NOMO-1 treated with DMSO at 0.1 percent for 48 hours (cell line): ENCODE measurements around the gene NCAM2.

Experiments
- DNase-seq: peaks from one replicate; lab custom pipeline; 2025; ENCODE audit not compliant: unreplicated experiment; lab: John Stamatoyannopoulos, UW

The NCAM2 gene

DNA sequence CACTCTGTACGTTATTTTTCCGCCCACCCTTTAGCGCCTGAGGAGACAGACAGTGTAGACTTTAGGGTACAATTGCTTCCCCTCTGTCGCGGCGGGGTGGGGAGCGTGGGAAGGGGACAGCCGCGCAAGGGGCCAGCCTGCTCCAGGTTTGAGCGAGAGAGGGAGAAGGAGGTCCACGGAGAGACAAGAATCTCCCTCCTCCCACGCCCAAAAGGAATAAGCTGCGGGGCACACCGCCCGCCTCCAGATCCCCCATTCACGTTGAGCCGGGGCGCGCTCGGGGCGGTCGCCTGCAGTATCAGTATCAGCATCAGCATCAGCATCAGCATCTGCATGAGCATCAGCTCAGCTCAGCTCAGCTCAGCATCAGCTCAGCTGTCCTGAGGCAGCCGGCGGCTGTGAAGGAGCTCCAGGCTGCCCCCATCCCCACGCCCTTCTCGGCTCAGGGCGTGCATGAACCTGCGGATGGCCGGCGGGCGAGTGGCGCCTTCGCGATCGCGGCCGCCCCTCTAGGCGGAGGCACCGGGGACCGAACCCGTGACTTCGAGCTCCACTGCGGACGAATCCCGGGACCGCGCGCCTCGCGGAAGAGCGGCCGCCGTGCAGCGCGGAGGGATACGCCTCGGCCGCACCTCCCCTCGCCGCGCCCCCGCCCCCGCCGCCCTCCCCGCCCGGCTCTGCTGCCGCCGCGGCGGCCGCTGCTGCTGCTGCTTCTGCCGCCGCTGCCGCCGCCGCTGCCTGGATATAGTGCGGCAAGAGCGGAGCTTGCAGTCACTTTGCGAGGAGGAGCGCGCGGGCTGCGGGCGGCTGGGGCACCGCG is at the start of gene NCAM2:
Gene NCAM2, plus strand, starts transcription at position 774 of the 820 bp plus-strand sequence.
- peak; percentile 78 for DNase-seq

DNA sequence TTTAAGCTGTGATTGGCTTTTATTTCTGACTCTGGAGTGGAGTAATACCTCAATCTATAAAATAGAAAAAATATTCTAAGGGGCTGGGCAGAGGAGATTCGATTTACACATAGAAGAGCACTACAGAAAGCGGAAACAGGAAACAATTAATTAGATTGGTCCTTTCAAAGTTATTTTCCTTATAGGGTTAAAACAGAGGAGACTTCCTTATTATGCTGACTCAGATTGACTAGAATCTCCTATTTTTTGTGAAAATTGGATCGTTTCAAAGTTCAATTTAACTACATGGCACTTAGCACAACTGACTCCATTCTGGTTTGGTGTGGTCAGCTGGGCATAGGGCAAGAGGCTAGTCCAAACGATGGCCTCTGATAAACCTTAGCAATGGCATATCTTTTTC is 48.3 kb upstream of the NCAM2 start:
- no peak for DNase-seq

DNA sequence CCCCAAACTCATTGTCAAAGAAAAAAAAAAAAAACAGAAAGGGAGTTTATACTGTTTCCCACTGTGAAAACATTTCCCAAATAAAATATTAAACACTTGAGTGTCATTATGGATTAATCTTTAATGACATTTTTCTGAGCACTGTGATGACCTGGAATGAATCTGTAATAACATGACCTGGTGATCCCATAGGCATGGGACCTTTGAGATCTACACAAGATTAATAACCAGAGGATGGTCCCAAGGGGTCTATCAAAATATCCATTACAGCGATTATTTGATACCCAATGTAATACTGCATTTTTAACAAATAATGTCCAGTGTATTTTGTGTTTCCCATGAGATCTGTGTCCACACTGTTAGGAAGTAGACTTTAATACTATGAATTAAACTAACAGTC is 32.4 kb upstream of the NCAM2 start:
- DNase-seq, result no peak

DNA sequence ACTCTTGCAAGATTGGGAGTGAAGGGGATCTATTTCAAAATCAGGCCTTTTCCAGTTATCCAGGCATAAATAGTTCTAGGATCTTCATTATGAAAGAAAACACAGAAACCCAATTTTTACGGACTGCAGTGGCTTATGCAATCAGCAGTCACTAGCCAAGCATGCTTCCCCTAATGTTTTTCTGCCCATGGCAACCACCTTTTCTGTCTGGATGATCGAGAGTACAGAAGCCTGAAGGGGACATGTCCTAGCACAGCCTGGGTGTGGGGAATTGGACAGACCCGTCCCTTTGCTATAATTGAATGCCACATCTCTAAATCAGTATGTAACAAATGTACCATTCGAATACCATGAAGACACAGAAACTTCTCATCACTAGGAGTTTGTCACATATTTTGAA is 29.8 kb upstream of the NCAM2 start:
- no peak for DNase-seq

- DNase-seq, result no peak
These were observed 27.5 kb upstream of the NCAM2 start for GRCh38 chr21:20970691-20971090.

DNA sequence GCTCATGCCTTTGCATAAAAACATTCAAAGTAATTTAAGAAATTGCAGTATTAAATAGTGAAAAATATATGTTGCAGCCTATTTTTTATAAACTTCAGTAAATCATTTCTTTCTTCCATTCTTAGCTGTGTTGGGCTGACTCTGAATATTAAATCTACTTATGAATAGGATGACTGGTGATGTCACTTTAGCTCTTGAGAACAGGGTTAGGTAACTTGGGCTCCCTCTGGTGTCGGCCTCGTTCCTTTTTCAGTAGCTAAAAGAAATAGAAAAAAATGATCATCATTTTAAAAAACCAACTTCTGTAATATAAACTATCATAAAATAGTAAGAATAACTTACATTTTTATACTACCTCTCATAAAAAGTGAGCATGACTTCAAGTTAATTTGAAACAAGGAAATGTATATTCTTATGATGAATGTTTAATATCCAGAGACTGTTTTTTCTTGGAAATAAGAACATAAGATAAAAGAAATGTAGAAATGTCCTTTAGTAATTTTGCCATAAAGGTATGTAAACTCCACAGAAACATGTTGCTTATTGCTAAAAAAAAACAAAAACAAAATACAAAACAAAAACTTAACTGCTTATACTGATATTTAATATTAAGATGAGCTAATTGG is 26.8 kb upstream of the NCAM2 start:
- DNase-seq, result peak; percentile 66

DNA sequence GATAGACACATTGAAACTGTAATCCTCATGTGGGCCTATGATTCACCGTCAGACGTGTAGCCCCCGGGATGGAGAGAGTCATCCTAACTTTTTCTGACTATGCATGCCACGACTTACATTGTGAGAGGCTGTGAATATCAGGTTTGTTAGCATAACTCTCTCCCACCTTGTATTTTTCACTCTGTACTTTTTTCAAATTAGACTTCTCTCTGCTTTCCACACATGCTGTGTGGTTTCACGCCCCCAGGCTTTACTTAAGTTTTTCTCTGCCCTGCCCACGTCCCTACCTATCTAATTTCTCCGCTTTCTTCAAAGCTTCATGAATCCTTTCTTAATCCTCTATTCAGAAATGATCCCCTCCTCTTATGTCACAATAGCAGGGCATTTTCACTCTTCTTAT is 3.4 kb upstream of the NCAM2 start:
- no peak for DNase-seq

- no peak for DNase-seq
These were observed 1.5 kb upstream of the NCAM2 start for GRCh38 chr21:20996421-20997310.

GRCh38 chr21:20997311-20997635 is 936 bp upstream of the NCAM2 start:
- no peak for DNase-seq

- DNase-seq, result peak; percentile 46
These were observed 214 bp downstream of the NCAM2 start for GRCh38 chr21:20998456-20998789.

- no peak for DNase-seq
These were observed 677 bp downstream of the NCAM2 start for GRCh38 chr21:20998886-20999285.

GRCh38 chr21:20999659-21000058 is 1.4 kb downstream of the NCAM2 start:
- DNase-seq, result peak; percentile 76

DNA sequence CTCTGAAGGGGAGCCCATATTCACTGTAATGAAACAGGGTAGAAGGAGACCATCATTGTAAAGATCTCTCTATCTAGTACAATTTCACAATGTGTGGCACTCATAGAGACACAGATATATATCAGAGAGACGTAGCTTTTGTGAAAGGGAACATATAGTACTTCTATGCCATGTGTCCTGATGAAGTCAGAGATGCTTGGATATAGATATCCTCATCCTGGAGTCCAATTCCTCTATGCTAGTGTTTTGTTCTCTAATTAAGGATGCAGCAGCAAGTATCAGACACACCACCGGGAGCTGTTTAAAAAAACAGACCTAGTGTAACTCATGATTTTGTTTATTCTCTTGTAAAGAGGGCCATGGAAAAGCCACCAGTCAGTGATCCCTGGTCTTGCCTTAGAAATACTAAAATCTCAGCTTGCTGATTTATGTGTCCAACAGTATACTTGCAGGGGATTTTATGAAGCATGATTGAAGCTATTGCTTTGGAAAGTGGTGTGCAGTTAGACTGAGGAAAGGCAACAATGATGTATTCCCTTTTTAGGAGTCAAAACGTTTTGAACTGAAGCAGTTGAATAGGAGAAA is 2.5 kb downstream of the NCAM2 start:
- no peak for DNase-seq

DNA sequence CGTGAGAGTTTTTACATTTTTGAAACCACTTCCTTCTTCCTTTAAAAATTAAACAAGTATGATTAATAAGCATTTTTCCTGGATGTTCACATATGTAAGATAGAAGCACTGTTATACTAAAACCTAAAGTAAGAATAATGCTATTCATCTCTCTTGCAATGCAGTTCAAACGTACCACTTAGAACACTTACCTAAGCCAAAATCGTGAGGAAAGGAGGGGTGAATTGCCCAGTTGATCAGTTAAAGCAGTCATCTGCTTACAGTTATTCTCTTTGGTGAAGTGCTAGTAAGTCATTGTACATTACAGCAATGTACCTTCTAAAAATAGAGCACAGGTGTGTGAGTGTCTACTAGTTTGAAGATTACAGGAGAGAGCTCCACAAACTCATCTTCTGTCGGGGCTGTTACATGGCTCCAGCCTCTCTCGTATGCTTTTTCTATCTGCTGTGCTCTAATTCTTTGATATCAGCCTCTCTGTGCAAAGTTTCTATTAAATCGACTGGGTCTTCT is 3.4 kb downstream of the NCAM2 start:
- DNase-seq, result no peak

DNA sequence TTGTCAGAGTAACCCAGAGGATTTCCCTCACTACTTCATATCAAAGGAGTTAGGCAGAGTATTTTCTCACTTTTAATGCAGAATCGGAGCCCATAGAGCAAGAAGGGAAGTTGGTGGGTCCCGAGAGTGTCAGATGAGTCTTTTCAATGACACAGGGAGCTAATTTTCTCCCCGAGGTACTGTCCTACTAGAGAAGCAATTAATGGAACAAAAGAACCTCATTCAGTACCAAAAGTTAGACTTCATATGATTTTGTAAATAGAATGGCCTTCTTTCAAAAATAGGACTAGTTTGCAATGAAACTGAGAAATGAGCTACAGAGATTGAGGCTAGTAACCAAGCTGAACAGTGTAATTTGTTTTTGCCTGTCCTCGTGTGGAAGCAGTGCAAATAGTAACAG is 3.9 kb downstream of the NCAM2 start:
- no peak for DNase-seq

GRCh38 chr21:21003701-21004100 is 5.5 kb downstream of the NCAM2 start:
- peak; percentile 73 for DNase-seq

- DNase-seq, result no peak
These were observed 9.4 kb downstream of the NCAM2 start for GRCh38 chr21:21007606-21008005.

DNA sequence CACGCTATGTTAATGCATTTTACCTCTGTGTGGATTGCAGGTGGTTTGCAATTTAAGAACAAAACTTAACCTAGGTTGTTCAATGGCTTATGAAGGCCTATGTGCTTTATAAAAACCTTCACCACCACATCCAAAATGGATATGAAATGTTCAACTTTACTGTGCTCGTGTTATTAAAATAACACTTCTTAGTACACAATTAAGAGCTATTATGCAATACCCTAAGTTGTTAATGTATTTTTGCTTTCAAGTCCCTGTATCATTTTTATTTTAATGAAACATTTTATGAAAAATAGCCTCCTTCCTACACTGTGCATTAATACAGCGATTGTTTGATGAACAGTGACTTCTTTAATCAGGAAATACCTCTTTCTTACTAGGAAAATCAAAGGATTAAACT is 12.0 kb downstream of the NCAM2 start:
- no peak for DNase-seq

DNA sequence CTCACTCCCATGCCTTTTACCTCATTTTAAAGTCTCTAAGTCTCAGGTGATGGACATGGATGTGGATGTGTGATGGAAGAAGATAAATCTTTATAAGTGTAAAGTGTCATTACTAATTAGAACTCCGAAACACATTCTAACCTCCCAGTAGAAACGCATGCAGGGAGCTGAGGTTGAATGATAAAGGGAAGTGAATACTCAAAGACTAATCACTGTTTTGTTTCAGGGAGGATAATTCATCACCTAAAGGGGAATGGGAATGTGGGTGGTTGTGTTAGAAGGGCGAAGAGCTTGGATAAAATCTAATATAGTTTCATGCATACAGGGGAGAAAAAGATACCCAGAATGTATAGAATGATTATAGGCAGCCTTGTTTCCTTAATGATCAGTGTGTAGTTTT is 12.5 kb downstream of the NCAM2 start:
- peak; percentile 42 for DNase-seq

DNA sequence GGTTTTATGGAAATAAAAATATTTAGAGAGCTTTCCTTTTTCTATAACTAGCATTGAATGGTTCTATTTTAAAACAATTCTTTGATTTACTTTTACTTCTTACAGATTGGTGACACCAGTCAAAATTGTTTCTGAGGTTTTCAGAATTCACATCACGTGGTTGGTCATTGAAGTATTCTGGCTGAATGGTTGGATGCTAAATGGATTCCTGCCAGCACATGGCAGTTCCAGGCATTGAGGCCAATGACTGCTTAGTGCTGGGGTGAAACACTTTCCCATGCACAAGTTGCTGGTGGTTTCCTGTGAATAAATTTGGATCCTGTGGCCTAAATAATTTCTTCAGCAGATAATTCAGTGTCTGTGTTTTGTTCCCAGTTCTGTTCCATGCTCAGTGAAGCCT is 20.6 kb downstream of the NCAM2 start:
- DNase-seq, result no peak

DNA sequence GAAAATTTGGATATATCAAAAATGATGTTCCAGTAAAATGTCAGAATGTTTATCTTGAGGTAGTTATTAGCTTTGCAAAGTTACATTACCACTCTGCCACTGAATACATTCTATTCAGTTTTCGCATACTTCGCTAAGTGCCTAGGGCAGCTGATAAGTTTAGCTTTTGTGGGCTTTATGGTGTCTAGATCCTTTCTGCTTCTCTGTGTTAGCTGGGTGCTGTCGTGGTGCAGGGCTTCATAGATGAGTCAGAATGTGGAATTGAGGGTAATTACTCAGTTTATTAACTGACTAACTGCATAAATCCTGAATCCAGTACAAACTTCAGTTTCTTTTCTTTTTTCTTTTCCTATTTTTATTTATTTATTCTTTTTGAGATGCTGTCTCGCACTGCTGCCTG is 21.5 kb downstream of the NCAM2 start:
- no peak for DNase-seq
